Breast epithelium (tissue), 3 donors: ENCODE measurements around the gene TP53AIP1.

Source experiments
- CTCF ChIP-seq, 3 donors: fragments of 450-650 bp; IDR thresholded peaks; one replicate each; pipeline ENCODE4 v1.5.1; 2016 to 2017; ENCODE audit warnings: antibody characterized with exemption in 3 of 3, mild to moderate bottlenecking in 3 of 3, moderate library complexity in 3 of 3
- POLR2A ChIP-seq: fragments of 450-650 bp; IDR thresholded peaks from one replicate; pipeline ENCODE4 v1.6.1; 2016; ENCODE audit warnings: antibody characterized with exemption, mild to moderate bottlenecking, moderate library complexity
- POLR2AphosphoS5 ChIP-seq, 3 donors: sonication (generic); formaldehyde crosslinking; IDR thresholded peaks; one replicate each; pipeline ENCODE4 v1.6.1; 2017; ENCODE audit warnings: antibody characterized with exemption in 3 of 3

GRCh38 chr11:128940603-128941002 is 2.1 kb downstream of the TP53AIP1 start:
- no peak for TF ChIP-seq POLR2AphosphoS5 (IDR thresholded peaks at IDR 0.05)
- no peak for TF ChIP-seq CTCF (IDR thresholded peaks at IDR 0.05)
- no peak for TF ChIP-seq POLR2A
